ES-I3 (cell line): ENCODE results near the gene WNK3.

Source experiments
- H3K36me3 ChIP-seq: 2 replicates; pipeline ENCODE4 v1.6.1; 2013; ENCODE audit warnings: mild to moderate bottlenecking, low read length, control low read depth, moderate library complexity; ENCODE audit not compliant: insufficient read depth
- H3K4me1 ChIP-seq: 2 replicates; pipeline ENCODE4 v1.6.1; 2013; ENCODE audit warnings: mild to moderate bottlenecking, control low read depth, low read length; ENCODE audit not compliant: insufficient read depth
- H3K9ac ChIP-seq: 2 replicates; pipeline ENCODE4 v1.6.1; 2013; ENCODE audit warnings: low read depth, mild to moderate bottlenecking, low read length, moderate library complexity
- H3K9me3 ChIP-seq: 2 replicates; pipeline ENCODE4 v1.6.1; 2013; ENCODE audit warnings: mild to moderate bottlenecking, low read length, moderate library complexity; ENCODE audit not compliant: control insufficient read depth, insufficient read depth

WNK3 gene

DNA sequence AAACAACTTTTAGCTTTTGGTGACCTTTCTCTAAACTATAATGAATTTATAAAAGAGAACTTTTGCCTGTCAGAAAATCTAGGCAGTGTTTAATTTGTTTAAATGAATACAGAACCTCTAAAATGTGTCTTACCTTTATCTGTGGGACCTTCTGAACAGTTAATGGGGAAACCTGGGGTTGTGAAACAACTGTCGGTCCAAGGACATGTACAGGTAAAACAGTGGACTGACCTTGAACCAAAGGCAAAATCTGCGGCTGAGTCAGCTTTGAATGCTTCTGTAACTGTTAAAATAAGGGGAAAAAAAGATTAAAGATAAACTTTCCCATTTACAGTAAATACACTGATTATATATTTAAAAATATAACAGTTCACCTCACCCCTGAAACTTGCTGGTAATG is 65.1 kb downstream of the WNK3 start:
- Histone ChIP-seq H3K9me3 (no peaks in the 10 kb centered on the region), H3K9ac (no peak overlapping the region), H3K4me1 (no peaks in the 10 kb centered on the region), H3K36me3 (no peaks in the 10 kb centered on the region)

GRCh38 chrX:54291758-54292157 is 66.1 kb downstream of the WNK3 start:
- no peaks in the 10 kb centered on the region for H3K36me3 ChIP-seq
- H3K9ac ChIP-seq, result no peak overlapping the region
- H3K9me3 ChIP-seq, result no peaks in the 10 kb centered on the region
- H3K4me1 ChIP-seq, result no peaks in the 10 kb centered on the region

DNA sequence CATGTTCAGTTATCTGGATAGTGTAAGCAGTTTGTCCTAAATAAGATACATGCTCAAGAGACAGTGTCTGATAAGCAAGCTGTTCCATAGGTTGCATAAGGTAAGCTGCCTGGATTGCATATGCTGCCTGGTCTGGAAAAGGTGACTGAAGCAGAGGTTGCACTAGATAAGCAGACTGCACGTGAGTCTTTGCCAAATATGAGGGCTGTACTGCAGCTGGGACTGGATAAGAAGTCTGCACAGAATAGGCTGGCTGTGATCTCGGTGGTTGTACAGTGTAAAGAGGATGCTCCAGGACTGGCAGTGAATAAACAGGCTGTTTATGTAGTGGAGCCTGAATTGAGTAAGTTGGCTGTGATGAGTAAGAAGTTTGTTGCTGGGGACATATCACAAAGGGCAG is 68.9 kb downstream of the WNK3 start:
- Histone ChIP-seq H3K36me3 (no peaks in the 10 kb centered on the region), H3K9me3 (no peaks in the 10 kb centered on the region), H3K9ac (no peak overlapping the region), H3K4me1 (no peaks in the 10 kb centered on the region)

GRCh38 chrX:54288277-54288676 is 69.6 kb downstream of the WNK3 start:
- Histone ChIP-seq H3K36me3 (no peaks in the 10 kb centered on the region), H3K4me1 (no peaks in the 10 kb centered on the region), H3K9ac (no peak overlapping the region), H3K9me3 (no peaks in the 10 kb centered on the region)

GRCh38 chrX:54281676-54282075 is 76.2 kb downstream of the WNK3 start:
- H3K4me1 ChIP-seq, result no peaks in the 10 kb centered on the region
- H3K9ac ChIP-seq, result no peak overlapping the region
- H3K36me3 ChIP-seq, result no peaks in the 10 kb centered on the region
- no peaks in the 10 kb centered on the region for H3K9me3 ChIP-seq

DNA sequence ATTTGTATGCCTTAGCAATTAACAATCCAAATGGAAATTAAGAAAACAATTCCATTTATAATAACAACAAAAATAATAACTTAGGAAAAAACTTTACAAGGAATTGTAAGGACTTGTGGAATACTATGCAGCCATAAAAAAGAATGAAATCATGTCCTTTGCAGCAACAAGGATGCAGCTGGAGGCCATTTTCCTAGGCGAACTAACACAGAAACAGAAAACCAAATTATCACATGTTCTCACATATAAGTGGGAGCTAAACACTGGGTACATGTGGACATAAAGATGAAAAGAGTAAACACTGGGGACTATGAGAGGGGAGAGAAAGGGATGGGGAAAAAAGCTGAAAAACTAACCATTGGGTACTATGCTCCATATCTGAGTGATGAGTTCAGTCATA is 77.4 kb downstream of the WNK3 start:
- H3K4me1 ChIP-seq, result no peaks in the 10 kb centered on the region
- no peaks in the 10 kb centered on the region for H3K36me3 ChIP-seq
- no peak overlapping the region for H3K9ac ChIP-seq
- H3K9me3 ChIP-seq, result no peaks in the 10 kb centered on the region

- Histone ChIP-seq H3K4me1 (no peaks in the 10 kb centered on the region), H3K36me3 (no peaks in the 10 kb centered on the region), H3K9ac (no peak overlapping the region), H3K9me3 (no peaks in the 10 kb centered on the region)
Measured at GRCh38 chrX:54271664-54272063, 86.2 kb downstream of the WNK3 start.

DNA sequence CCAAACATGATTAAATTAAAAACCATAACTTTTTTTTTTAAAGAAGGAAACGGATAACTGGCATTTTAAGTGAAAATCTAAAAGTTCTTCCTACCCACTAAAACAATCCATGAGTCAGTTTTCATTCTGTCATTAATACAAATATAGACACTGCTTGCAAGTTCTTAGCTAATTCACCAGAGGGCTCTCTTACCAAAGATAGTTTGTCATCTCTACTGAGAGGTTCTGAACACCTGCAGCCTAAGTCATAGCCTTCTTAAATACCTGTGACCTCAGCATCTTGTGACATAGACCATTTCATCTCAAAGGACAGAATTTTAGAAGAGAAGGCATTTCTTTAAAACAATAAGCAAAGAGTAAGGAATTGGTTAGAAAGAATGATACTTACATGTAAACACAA is 109.5 kb downstream of the WNK3 start:
- peaks cover 6% of the 10 kb centered on the region; the same call in 1 of the 2 replicates for H3K4me1 ChIP-seq
- no peaks in the 10 kb centered on the region for H3K36me3 ChIP-seq
- H3K9me3 ChIP-seq, result no peaks in the 10 kb centered on the region
- H3K9ac ChIP-seq, result no peak overlapping the region

- peaks cover 6% of the 10 kb centered on the region; the same call in 1 of the 2 replicates for H3K4me1 ChIP-seq
- no peaks in the 10 kb centered on the region for H3K36me3 ChIP-seq
- H3K9me3 ChIP-seq, result no peaks in the 10 kb centered on the region
- H3K9ac ChIP-seq, result no peak overlapping the region
Measured at GRCh38 chrX:54246866-54247265, 111.0 kb downstream of the WNK3 start.

DNA sequence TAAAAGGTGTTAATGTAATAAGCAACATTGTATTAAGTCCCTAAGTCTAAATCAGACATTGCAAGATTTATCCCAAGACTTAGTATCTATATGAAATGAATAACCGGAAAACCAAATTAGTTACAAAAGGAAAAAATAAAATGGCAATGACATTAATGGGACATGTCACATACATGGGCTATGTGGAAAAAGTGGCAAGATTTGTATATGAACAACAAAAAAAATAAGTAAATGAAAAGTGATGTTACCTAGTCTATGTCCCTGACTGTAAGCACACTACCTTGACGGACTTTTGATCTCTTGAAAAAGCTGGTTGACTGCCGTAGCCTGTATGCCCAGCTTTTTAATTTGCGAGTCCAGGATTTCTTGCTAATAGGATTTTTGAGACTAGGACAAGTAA is 119.3 kb downstream of the WNK3 start:
- no peaks in the 10 kb centered on the region for H3K36me3 ChIP-seq
- H3K9me3 ChIP-seq, result no peaks in the 10 kb centered on the region
- H3K9ac ChIP-seq, result no peak overlapping the region
- H3K4me1 ChIP-seq, result no peaks in the 10 kb centered on the region

DNA sequence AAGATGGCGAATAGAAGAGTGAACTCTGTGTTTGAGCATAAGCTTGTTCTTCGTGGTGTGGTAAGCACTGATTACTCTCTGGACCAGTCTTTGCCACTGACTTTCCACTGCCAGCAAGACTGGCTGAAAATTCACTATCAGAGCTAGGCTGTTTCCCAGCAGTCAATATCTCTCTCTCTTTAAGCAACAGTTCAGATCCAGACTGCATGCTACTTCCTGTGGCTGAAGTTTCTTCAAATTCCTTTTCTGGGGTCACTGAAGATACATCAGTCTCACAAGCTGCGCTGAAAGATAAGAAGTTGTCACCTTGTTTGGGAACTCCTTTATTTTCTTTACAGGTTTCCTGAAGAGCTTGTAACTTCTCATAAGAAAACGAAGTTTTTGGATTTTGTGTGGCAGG is 120.8 kb downstream of the WNK3 start:
- Histone ChIP-seq H3K9ac (no peak overlapping the region), H3K36me3 (no peaks in the 10 kb centered on the region), H3K9me3 (no peaks in the 10 kb centered on the region), H3K4me1 (no peaks in the 10 kb centered on the region)

DNA sequence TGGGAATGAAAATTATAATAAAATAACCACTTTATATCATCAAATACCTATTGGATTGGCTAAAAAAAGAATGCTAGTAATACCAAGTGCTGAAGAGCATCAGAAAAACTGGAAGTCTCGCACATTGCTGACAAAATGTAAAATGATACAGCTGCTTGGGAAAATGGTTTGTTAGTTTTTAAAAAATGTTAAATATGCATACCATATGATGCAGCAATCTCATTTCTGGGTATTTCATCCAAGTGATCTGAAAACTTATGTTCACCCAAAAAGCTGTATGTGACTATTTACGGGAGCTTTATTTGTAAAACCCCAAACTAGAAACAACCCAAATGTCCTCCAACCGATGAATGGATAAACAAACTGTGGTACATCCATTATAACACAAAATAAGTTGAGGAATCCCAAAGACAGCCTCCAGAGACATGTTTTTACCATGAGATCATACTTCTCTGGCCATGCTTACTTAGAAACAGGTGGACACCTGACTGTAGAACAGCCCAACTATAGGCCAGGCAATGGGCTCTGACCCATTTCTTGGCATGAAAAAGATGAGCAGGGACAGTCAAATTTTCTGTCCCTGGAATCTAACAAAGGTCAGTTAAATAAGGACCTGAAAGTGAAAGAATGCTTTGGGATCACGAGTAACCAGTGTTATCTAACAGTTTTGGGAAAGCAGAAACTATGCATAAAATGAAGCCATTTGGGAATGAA is 127.3 kb downstream of the WNK3 start:
- Histone ChIP-seq H3K9ac (no peak overlapping the region), H3K36me3 (no peaks in the 10 kb centered on the region), H3K4me1 (no peaks in the 10 kb centered on the region), H3K9me3 (no peaks in the 10 kb centered on the region)

GRCh38 chrX:54223581-54223980 is 134.3 kb downstream of the WNK3 start:
- Histone ChIP-seq H3K36me3 (no peaks in the 10 kb centered on the region), H3K9ac (no peak overlapping the region), H3K4me1 (no peaks in the 10 kb centered on the region), H3K9me3 (no peaks in the 10 kb centered on the region)

GRCh38 chrX:54213603-54214002 is 144.2 kb downstream of the WNK3 start:
- Histone ChIP-seq H3K36me3 (no peaks in the 10 kb centered on the region), H3K4me1 (no peaks in the 10 kb centered on the region), H3K9me3 (no peaks in the 10 kb centered on the region; the same call in 1 of the 2 replicates), H3K9ac (no peak overlapping the region)

DNA sequence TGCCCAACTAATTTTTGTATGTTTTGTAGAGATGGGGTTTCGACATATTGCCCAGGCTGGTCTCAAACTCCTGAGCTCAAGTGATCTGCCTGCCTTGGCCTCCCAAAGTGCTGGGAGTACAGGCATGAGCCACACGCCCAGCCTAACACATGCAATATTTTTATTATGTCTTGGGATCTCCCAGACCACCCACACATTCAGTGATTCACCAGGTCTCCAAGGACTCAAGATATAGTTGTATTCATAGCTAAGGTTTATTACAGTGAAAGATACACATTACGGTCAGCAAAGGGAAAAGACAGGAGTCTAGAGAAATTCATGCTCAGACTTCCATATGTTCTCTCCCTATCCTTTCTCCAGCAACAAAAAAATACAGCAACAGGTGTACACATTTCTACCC is 149.3 kb downstream of the WNK3 start:
- no peak overlapping the region for H3K9ac ChIP-seq
- H3K4me1 ChIP-seq, result no peaks in the 10 kb centered on the region
- no peaks in the 10 kb centered on the region for H3K36me3 ChIP-seq
- H3K9me3 ChIP-seq, result no peaks in the 10 kb centered on the region

DNA sequence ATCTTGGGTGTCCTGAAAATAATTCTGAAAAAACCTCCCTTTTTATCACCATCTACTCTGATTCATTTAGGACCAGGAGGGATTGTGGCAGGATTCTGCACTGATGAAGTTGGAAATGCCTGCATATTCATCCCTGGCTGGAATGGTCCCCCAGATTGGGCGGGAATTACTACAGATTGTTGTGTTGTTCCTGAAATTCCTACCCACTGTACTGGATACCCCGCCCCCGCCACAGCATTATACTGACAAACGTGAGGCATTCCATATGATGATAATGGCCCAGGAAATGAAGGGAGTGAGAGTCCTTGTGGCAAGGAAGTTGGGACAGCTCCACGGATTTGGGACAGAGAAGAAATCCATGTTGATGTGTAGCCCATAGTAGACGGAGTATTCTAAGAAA is 159.6 kb downstream of the WNK3 start:
- Histone ChIP-seq H3K9ac (no peak overlapping the region), H3K36me3 (no peaks in the 10 kb centered on the region), H3K9me3 (no peaks in the 10 kb centered on the region), H3K4me1 (peaks cover 15% of the 10 kb centered on the region)
